ENCODE data around the gene CDCA5.

- TF ChIP-seq TAF1 (IDR thresholded peaks at IDR 0.05; ENCODE audit: low read depth, low read length) (no peak), POLR2AphosphoS5 (IDR thresholded peaks at IDR 0.05; ENCODE audit: low read depth, low read length) (no peak), POLR2A (IDR thresholded peaks at IDR 0.05; ENCODE audit: low read depth, low read length) (no peak)
These were observed 48.0 kb upstream of the CDCA5 start for GRCh38 chr11:65131895-65132237.

All from GM12891 (cell line).